ENCODE results near the gene AGPS. TPM values are rescaled to one million over a fixed set of nuclear protein-coding genes. Genes with fewer than 3 reads are reported as not detected.

The AGPS gene
- total and polyA plus RNA-seq, 4 donors = 6.3 to 46.9 (median 18.3) TPM

GRCh38 chr2:177582000-177582399, 189.4 kb downstream of the AGPS start:
- Histone ChIP-seq H3K9me3 (ENCODE audit: control insufficient read depth in 4 of 4, low read length in 3 of 4) (no peaks in the 10 kb centered on the region), H3K4me3 (ENCODE audit: low read depth in 1 of 3, low read length in 3 of 3) (no peak overlapping the region), H3K4me1 (ENCODE audit: control insufficient read depth in 4 of 4, insufficient read depth in 4 of 4, low read length in 3 of 4) (peaks cover 0 to 11% (median 4%) of the 10 kb centered on the region in 4 donors), H3K27ac (ENCODE audit: low read depth in 1 of 2, low read length in 2 of 2) (no peak overlapping the region), H3K27me3 (ENCODE audit: control insufficient read depth in 4 of 4, insufficient read depth in 4 of 4, low read length in 3 of 4) (no peaks in the 10 kb centered on the region), H3K36me3 (ENCODE audit: control insufficient read depth in 4 of 4, insufficient read depth in 3 of 4, low read depth in 1 of 4, low read length in 3 of 4) (no peaks in the 10 kb centered on the region), H3K9ac (ENCODE audit: low read depth in 1 of 2, low read length in 2 of 2) (no peak overlapping the region)
- TF ChIP-seq CTCF (IDR thresholded peaks at IDR 0.05; ENCODE audit: low read depth, low read length, missing input control) = no peak
- TF ChIP-seq EGR1 (IDR thresholded peaks at IDR 0.05; ENCODE audit: low read depth in 2 of 2) = no peak
- no peak for TF ChIP-seq SP1 (IDR thresholded peaks at IDR 0.05)
- TF ChIP-seq, protein P1, sequence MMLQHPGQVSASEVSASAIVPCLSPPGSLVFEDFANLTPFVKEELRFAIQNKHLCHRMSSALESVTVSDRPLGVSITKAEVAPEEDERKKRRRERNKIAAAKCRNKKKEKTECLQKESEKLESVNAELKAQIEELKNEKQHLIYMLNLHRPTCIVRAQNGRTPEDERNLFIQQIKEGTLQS (IDR thresholded peaks at IDR 0.05) = no peak
- TF ChIP-seq NR2F2 (IDR thresholded peaks at IDR 0.05) = no peak
- no peak for TF ChIP-seq FOXA2 (IDR thresholded peaks at IDR 0.05)
- TF ChIP-seq HNF4G (IDR thresholded peaks at IDR 0.05) = no peak
- TF ChIP-seq RAD21 (IDR thresholded peaks at IDR 0.05) = no peak
- no peak for TF ChIP-seq FOXA1 (IDR thresholded peaks at IDR 0.05)
- TF ChIP-seq HNF4A (conservative IDR thresholded peaks at IDR 0.05) = no peak
- no peak for TF ChIP-seq TAF1 (conservative IDR thresholded peaks at IDR 0.05)
- no peak for TF ChIP-seq JUND (IDR thresholded peaks at IDR 0.05)
- no peak for TF ChIP-seq RXRA (IDR thresholded peaks at IDR 0.05)
- TF ChIP-seq, protein P2, sequence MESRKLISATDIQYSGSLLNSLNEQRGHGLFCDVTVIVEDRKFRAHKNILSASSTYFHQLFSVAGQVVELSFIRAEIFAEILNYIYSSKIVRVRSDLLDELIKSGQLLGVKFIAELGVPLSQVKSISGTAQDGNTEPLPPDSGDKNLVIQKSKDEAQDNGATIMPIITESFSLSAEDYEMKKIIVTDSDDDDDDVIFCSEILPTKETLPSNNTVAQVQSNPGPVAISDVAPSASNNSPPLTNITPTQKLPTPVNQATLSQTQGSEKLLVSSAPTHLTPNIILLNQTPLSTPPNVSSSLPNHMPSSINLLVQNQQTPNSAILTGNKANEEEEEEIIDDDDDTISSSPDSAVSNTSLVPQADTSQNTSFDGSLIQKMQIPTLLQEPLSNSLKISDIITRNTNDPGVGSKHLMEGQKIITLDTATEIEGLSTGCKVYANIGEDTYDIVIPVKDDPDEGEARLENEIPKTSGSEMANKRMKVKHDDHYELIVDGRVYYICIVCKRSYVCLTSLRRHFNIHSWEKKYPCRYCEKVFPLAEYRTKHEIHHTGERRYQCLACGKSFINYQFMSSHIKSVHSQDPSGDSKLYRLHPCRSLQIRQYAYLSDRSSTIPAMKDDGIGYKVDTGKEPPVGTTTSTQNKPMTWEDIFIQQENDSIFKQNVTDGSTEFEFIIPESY (IDR thresholded peaks at IDR 0.05) = no peak
- TF ChIP-seq, protein P3, sequence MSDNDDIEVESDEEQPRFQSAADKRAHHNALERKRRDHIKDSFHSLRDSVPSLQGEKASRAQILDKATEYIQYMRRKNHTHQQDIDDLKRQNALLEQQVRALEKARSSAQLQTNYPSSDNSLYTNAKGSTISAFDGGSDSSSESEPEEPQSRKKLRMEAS (IDR thresholded peaks at IDR 0.05) = no peak
- 94% methylated on average over 1 of the region's 1 CpG for WGBS
- no peak for DNase-seq (ENCODE audit: low spot score)

DNA sequence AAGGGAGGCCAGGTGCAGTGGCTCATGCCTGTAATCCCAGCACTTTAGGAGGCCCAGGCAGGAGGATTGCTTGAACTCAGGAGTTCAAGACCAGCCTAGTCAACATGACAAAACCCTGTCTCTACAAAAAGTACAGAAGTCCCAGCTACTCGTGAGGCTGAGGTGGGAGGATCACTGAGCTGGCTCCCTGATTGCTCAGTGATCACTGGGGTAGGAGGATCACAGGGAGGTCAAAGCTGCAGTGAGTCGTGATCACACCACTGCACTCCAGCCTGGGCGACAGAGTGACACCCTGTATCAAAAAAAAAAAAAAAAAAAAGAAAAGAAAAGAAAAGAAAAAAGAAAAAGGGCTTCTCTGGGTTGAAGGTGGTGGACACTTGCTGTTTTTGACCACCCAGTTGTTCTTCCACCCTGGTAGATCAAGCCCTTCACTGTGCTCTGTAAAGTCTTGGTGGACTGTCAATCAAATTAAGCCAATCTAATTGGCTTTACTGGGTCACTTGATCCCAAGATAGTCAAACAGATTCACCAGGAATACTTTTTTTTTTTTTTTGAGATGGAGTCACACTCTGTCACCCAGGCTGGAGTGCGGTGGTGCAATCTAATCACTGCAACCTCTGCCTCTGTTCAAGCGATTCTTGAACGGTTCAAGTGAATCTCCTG, 191.6 kb downstream of the AGPS start:
- no peaks in the 10 kb centered on the region for H3K9me3 ChIP-seq (ENCODE audit: control insufficient read depth in 4 of 4, low read length in 3 of 4)
- no peak overlapping the region for H3K4me3 ChIP-seq (ENCODE audit: low read depth in 1 of 3, low read length in 3 of 3)
- no peaks in the 10 kb centered on the region for H3K36me3 ChIP-seq (ENCODE audit: control insufficient read depth in 4 of 4, insufficient read depth in 3 of 4, low read depth in 1 of 4, low read length in 3 of 4)
- H3K9ac ChIP-seq (ENCODE audit: low read depth in 1 of 2, low read length in 2 of 2) = no peak overlapping the region
- H3K4me1 ChIP-seq (ENCODE audit: control insufficient read depth in 4 of 4, insufficient read depth in 4 of 4, low read length in 3 of 4) = peaks cover 0 to 11% (median 4%) of the 10 kb centered on the region in 4 donors
- no peak overlapping the region for H3K27ac ChIP-seq (ENCODE audit: low read depth in 1 of 2, low read length in 2 of 2)
- H3K27me3 ChIP-seq (ENCODE audit: control insufficient read depth in 4 of 4, insufficient read depth in 4 of 4, low read length in 3 of 4) = no peaks in the 10 kb centered on the region
- no peak for DNase-seq (ENCODE audit: low spot score)
- WGBS = 94% methylated on average over 6 of the region's 6 CpGs
- no peak for TF ChIP-seq SP1 (IDR thresholded peaks at IDR 0.05)
- no peak for TF ChIP-seq FOXA1 (IDR thresholded peaks at IDR 0.05)
- no peak for TF ChIP-seq GABPA (IDR thresholded peaks at IDR 0.05 in 1 of 2, conservative IDR thresholded peaks at IDR 0.05 in 1 of 2)
- TF ChIP-seq FOXA2 (IDR thresholded peaks at IDR 0.05) = no peak
- TF ChIP-seq HNF4A (conservative IDR thresholded peaks at IDR 0.05) = no peak
- no peak for TF ChIP-seq HNF4G (IDR thresholded peaks at IDR 0.05)
- TF ChIP-seq NR2F2 (IDR thresholded peaks at IDR 0.05) = no peak
- no peak for TF ChIP-seq RXRA (IDR thresholded peaks at IDR 0.05)
- TF ChIP-seq, protein P4, sequence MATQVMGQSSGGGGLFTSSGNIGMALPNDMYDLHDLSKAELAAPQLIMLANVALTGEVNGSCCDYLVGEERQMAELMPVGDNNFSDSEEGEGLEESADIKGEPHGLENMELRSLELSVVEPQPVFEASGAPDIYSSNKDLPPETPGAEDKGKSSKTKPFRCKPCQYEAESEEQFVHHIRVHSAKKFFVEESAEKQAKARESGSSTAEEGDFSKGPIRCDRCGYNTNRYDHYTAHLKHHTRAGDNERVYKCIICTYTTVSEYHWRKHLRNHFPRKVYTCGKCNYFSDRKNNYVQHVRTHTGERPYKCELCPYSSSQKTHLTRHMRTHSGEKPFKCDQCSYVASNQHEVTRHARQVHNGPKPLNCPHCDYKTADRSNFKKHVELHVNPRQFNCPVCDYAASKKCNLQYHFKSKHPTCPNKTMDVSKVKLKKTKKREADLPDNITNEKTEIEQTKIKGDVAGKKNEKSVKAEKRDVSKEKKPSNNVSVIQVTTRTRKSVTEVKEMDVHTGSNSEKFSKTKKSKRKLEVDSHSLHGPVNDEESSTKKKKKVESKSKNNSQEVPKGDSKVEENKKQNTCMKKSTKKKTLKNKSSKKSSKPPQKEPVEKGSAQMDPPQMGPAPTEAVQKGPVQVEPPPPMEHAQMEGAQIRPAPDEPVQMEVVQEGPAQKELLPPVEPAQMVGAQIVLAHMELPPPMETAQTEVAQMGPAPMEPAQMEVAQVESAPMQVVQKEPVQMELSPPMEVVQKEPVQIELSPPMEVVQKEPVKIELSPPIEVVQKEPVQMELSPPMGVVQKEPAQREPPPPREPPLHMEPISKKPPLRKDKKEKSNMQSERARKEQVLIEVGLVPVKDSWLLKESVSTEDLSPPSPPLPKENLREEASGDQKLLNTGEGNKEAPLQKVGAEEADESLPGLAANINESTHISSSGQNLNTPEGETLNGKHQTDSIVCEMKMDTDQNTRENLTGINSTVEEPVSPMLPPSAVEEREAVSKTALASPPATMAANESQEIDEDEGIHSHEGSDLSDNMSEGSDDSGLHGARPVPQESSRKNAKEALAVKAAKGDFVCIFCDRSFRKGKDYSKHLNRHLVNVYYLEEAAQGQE (IDR thresholded peaks at IDR 0.05) = no peak
- TF ChIP-seq, protein P1 (IDR thresholded peaks at IDR 0.05) = no peak
- TF ChIP-seq, protein P2 (IDR thresholded peaks at IDR 0.05) = no peak
- TF ChIP-seq, protein P3 (IDR thresholded peaks at IDR 0.05) = no peak
- TF ChIP-seq CTCF (IDR thresholded peaks at IDR 0.05; ENCODE audit: low read depth, low read length, missing input control) = no peak
- TF ChIP-seq TAF1 (conservative IDR thresholded peaks at IDR 0.05) = no peak
